A549 treated with Mapracorat at 1 μM for 4 hours (cell line): ENCODE results near the gene POLE4. TPM values are rescaled to one million over a fixed set of nuclear protein-coding genes. Genes with fewer than 3 reads are reported as not detected.

ENCODE experiments used
- total RNA-seq: library from RNA; stranded (reverse); fragments of 200-300 nt; extraction: Qiagen RNA extraction; gene quantifications from 5 replicates; pipeline ENCODE4 v1.2.3, GENCODE V29; 2022

The POLE4 gene
- 103 to 187 TPM (median 168 TPM) in 5 replicates for total RNA-seq

GRCh38 chr2:74958274-74959105 is at the start of gene POLE4:
Gene POLE4, plus strand, starts transcription at chr2:74958643. Its CDS starts 37 bp downstream, at chr2:74958680.

Other genes with a start within 250 kb of the POLE4 start
- 0.77 to 1.00 TPM (median 0.93 TPM) in 5 replicates for gene HK2, start 124.5 kb upstream of the POLE4 start, total RNA-seq
- 0.05 to 0.06 TPM (median 0.06 TPM) in 3 of 5 replicates, not detected in the others for gene TACR1, start 240.9 kb downstream of the POLE4 start, total RNA-seq